ENCODE data around the gene ROR1. TPM values are rescaled to one million over a fixed set of nuclear protein-coding genes. Genes with fewer than 3 reads are reported as not detected.
A peak's percentile ranks its signal among the peaks of the same experiment; 100 is the strongest.

ROR1 gene
- total RNA-seq, 4 donors from 2014 or later, result 8.8 to 30.4 (median 14.1) TPM

GRCh38 chr1:63918418-63918945 lies 144.7 kb downstream of the ROR1 start:
- no peak for ATAC-seq (ENCODE audit: low FRiP score)
- no peak for DNase-seq (ENCODE audit: low spot score)
- no peak for TF ChIP-seq CTCF (IDR thresholded peaks at IDR 0.05)

GRCh38 chr1:63920154-63921117 lies 146.6 kb downstream of the ROR1 start:
- no peak for TF ChIP-seq CTCF (IDR thresholded peaks at IDR 0.05)
- ATAC-seq (ENCODE audit: low FRiP score) (peak; percentile 45), DNase-seq (ENCODE audit: low spot score) (no peak)

- no peak for ATAC-seq (ENCODE audit: low FRiP score)
Measured at GRCh38 chr1:63921359-63921758, 147.5 kb downstream of the ROR1 start.

GRCh38 chr1:63921802-63922201 lies 148.0 kb downstream of the ROR1 start:
- TF ChIP-seq CTCF (IDR thresholded peaks at IDR 0.05), result no peak
- no peak for ATAC-seq (ENCODE audit: low FRiP score)

More at GRCh38 chr1:63921359-63921758, 147.5 kb downstream of the ROR1 start:
- DNase-seq (ENCODE audit: low spot score), result no peak
- TF ChIP-seq CTCF (IDR thresholded peaks at IDR 0.05), result no peak

GRCh38 chr1:63922848-63923247 lies 149.0 kb downstream of the ROR1 start:
- ATAC-seq (ENCODE audit: low FRiP score) (no peak), DNase-seq (ENCODE audit: low spot score) (no peak)
- TF ChIP-seq CTCF (IDR thresholded peaks at IDR 0.05), result no peak

More at GRCh38 chr1:63921802-63922201, 148.0 kb downstream of the ROR1 start:
- DNase-seq (ENCODE audit: low spot score), result no peak

GRCh38 chr1:63923302-63923701 lies 149.5 kb downstream of the ROR1 start:
- TF ChIP-seq CTCF (IDR thresholded peaks at IDR 0.05), result no peak
- ATAC-seq (ENCODE audit: low FRiP score), result no peak
- DNase-seq (ENCODE audit: low spot score), result no peak

All from omental fat pad (tissue), 4 donors.